ENCODE results near the gene SLC6A9. TPM values are rescaled to one million over a fixed set of nuclear protein-coding genes. Genes with fewer than 3 reads are reported as not detected.
A peak's percentile ranks its signal among the peaks of the same experiment; 100 is the strongest.

Gene SLC6A9
- total RNA-seq, 1 donor, result 11.7 TPM

DNA sequence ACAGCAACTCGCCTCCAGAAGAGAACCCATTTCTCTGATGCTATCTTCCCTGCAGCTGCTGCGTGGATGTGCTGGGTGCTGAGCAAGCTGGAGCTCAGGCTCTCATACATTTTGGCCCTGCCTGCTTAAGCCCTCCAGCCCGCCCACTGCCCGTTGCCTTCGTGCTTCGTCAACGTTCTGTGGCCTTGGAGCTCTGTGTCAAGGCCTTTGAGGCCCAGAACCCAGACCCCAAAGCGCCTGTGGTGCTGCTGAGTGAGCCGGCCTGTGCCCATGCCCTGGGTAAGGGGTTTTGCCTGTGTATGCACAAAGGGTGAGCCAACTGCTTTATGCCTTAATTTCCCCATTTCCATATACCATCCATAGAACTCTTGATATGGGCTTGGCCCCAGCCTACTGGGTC, 60.4 kb downstream of the SLC6A9 start:
- no peak for DNase-seq (ENCODE audit: low read depth)
- no peak overlapping the region for H3K4me3 ChIP-seq (ENCODE audit: low read depth, low read length)
- no peak for TF ChIP-seq CTCF (IDR thresholded peaks at IDR 0.05; ENCODE audit: insufficient read depth, low read depth, low read length)

DNA sequence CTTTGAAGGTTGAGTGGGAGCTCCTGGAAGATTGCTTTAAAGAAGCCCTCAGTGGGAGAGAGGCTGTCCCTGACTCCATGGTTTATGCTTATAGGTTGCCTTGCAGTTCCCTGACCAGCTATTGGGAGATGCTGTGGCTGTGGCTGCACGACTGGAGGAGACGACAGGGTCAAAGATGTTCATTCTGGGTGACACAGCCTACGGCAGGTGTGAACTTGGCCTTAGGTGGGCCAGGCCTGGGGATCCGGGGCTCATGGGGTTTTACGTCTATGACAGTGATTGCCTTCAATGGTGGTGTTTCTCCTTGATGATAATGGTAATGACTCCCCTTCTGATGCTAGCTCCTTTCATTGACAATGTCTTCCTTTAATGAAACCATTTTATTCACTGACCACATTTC, 60.8 kb downstream of the SLC6A9 start:
- no peak for TF ChIP-seq CTCF (IDR thresholded peaks at IDR 0.05; ENCODE audit: insufficient read depth, low read depth, low read length)
- no peak for DNase-seq (ENCODE audit: low read depth)
- peak overlapping the region; percentile 94 for H3K4me3 ChIP-seq (ENCODE audit: low read depth, low read length)

GRCh38 chr1:43969746-43970466, 61.4 kb downstream of the SLC6A9 start, which contains the start of gene DPH2:
TSS of gene DPH2 (plus strand) at chr1:43970010. CDS start at chr1:43970176, 166 bp downstream.
- TF ChIP-seq CTCF (IDR thresholded peaks at IDR 0.05; ENCODE audit: insufficient read depth, low read depth, low read length), result peak; percentile 7
- H3K4me3 ChIP-seq (ENCODE audit: low read depth, low read length), result peak within 1 kb of the TSS; percentile 94
- peak; percentile 97 for DNase-seq (ENCODE audit: low read depth)

DNA sequence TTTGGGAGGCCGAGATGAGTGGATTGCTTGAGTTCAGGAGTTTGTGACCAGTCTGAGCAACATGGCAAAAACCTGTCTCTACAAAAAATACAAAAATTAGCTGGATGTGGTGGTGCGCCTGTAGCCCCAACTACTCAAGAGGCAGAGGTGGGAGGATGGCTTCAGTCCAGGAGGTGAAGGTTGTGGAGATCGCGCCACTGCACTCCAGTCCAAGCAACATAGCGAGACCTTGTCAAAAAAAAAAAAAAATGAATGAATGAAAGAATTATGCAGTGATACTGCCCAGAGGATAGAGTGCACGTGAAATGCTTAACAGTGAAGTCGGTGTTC, 61.9 kb downstream of the SLC6A9 start:
- peak overlapping the region; percentile 94 for H3K4me3 ChIP-seq (ENCODE audit: low read depth, low read length)
- TF ChIP-seq CTCF (IDR thresholded peaks at IDR 0.05; ENCODE audit: insufficient read depth, low read depth, low read length), result no peak
- no peak for DNase-seq (ENCODE audit: low read depth)

- no peak overlapping the region for H3K4me3 ChIP-seq (ENCODE audit: low read depth, low read length)
- no peak for TF ChIP-seq CTCF (IDR thresholded peaks at IDR 0.05; ENCODE audit: insufficient read depth, low read depth, low read length)
- DNase-seq (ENCODE audit: low read depth), result peak; percentile 36
These were observed 62.8 kb downstream of the SLC6A9 start for GRCh38 chr1:43968348-43968948.

DNA sequence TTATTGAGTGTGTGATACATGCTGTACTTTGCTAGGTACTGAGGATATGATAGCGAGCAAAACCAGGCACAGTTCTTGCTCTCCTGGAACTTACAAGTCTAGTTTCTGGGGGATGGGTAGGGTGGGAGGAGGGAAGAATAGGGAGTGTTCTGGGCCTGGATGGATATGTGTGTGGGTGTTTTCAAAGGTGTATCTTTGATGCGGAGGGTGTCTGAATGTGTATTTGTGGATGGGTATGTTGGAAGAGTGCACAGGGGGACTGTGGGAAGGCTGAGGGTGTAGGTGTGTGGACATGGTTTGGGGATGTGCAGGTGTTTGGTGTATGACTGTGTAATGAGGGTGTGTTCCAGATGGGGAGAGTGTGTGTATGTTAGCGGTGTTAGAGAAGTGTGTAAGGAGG, 65.9 kb downstream of the SLC6A9 start:
- no peak overlapping the region for H3K4me3 ChIP-seq (ENCODE audit: low read depth, low read length)
- no peak for TF ChIP-seq CTCF (IDR thresholded peaks at IDR 0.05; ENCODE audit: insufficient read depth, low read depth, low read length)
- no peak for DNase-seq (ENCODE audit: low read depth)
